CD4-positive, alpha-beta T cell treated with Interleukin-12 subunit alpha and Interleukin-12 subunit beta, for 1 hour (primary cell): ENCODE data around the gene TRAM2.

Experiments used
- DNase-seq: peaks from one replicate; pipeline ENCODE4 v3.0.0-alpha.2; 2020

The TRAM2 gene

GRCh38 chr6:52544602-52545405 is 32.1 kb downstream of the TRAM2 start:
- DNase-seq = no peak

- DNase-seq = no peak
Measured at GRCh38 chr6:52543729-52544601, 32.9 kb downstream of the TRAM2 start.

GRCh38 chr6:52543262-52543661 is 33.6 kb downstream of the TRAM2 start:
- DNase-seq = no peak

GRCh38 chr6:52541135-52541534 is 35.7 kb downstream of the TRAM2 start:
- DNase-seq = no peak

DNA sequence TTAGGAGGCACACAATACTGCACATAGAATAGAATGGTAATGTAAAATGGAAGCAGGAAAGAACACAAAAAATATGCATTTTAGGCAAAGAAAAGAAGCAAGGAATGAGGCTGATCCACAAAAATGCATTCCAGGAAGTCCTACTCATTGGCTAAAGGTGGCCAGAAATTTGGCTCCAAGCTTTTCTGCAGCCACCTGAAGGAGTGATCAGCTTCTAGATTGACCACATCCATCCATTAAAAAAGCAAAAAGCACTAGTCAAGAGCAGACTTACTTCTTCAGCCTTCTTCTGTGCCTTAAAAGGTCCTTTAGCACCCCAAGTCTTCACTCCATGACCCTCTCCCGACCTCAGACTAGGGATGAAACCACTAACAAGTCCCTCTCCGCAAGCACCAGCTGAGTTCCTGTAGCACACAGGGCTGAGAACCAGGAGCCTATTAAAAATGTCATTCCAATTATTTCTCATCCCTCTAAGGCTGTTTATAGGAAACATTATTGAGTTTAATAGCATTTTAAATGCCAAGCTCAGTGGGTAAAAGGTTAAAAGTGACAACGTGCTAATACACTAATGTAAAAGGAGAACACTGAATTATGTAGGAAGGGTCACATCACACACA is 36.5 kb downstream of the TRAM2 start:
- DNase-seq = no peak

- DNase-seq = no peak
Measured at GRCh38 chr6:52539607-52540006, 37.3 kb downstream of the TRAM2 start.

GRCh38 chr6:52538901-52539354 is 37.9 kb downstream of the TRAM2 start:
- no peak for DNase-seq

- DNase-seq = no peak
Measured at GRCh38 chr6:52538252-52538900, 38.5 kb downstream of the TRAM2 start.

GRCh38 chr6:52537001-52537753 is 39.7 kb downstream of the TRAM2 start:
- no peak for DNase-seq

- no peak for DNase-seq
Measured at GRCh38 chr6:52536424-52536916, 40.4 kb downstream of the TRAM2 start.

DNA sequence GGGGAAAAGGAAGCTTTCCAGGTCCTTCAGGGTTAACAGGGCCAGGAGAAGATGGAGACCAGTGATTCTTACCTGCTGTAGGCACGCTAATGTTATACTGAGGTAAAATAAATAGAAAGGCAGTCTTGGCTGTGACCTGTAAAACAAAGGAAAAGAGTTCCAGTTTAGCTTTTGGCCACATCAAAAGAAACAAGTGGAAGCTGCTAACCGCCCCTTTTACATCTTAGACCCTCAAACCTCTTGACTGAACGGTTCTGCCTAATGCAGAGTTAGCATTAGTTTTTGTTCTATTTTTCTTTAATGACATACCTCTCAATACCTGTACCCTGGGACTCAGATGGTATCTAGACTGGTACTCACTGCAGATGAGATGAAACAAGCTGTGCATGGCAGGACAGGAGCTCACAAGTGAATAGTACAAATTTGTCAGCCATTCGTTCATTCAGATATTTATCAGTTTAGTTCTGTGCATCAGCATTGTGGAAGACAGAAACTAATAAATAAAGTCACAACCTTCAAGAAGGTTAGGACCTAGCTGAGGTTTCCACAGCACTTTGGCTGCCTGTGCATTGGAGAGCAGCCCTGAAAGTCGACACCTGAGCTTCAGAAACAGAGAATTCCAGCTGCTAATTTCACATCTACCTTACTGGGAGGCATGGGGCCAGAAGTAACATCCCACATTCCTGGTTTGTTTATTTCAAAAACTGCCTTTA is 41.0 kb downstream of the TRAM2 start:
- DNase-seq = no peak

- no peak for DNase-seq
Measured at GRCh38 chr6:52534966-52535390, 41.9 kb downstream of the TRAM2 start.

- DNase-seq = no peak
Measured at GRCh38 chr6:52534363-52534762, 42.5 kb downstream of the TRAM2 start.

- no peak for DNase-seq
Measured at GRCh38 chr6:52533491-52533890, 43.4 kb downstream of the TRAM2 start.

- DNase-seq = no peak
Measured at GRCh38 chr6:52532457-52532856, 44.4 kb downstream of the TRAM2 start.

- DNase-seq = no peak
Measured at GRCh38 chr6:52531834-52532233, 45.0 kb downstream of the TRAM2 start.

DNA sequence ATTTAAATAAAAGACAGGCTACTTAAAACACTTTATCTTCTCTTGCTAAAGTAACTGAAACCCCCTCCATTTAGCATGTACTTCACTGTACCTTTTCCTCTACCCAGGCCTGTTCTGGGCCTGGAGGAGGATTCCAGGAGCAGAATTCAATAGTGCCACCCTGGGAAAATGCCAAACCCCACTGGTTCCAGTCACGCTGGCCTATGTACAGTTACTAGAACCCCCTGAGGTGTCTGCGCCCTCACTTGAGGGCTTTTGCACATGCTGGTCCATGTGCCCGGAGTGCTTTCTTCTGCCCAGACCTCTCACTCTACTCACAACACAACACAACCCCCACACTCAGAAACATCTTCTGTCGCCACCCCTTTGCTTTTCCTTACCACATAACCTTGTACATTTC is 45.5 kb downstream of the TRAM2 start:
- no peak for DNase-seq

GRCh38 chr6:52530351-52530750 is 46.5 kb downstream of the TRAM2 start:
- DNase-seq = no peak

DNA sequence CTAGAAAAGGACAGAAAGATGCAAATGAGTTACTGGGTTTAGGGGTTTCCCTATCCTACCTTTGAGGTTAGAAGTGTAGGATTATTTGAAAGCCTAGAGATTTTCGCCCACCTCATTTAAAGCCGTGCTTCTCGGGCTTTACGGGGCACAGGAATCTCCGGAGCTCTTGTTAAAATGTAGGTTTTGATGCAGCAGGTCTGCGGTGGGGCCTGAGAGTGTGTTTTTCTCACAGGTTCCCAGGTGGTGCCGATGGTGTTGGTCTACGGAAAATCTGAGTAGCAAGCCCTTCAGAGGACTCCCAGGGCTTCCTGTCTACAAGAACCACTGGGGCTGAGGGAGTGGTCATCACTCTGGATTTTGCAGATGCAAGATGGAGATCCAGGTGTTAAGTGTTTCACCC is 47.5 kb downstream of the TRAM2 start:
- DNase-seq = no peak

DNA sequence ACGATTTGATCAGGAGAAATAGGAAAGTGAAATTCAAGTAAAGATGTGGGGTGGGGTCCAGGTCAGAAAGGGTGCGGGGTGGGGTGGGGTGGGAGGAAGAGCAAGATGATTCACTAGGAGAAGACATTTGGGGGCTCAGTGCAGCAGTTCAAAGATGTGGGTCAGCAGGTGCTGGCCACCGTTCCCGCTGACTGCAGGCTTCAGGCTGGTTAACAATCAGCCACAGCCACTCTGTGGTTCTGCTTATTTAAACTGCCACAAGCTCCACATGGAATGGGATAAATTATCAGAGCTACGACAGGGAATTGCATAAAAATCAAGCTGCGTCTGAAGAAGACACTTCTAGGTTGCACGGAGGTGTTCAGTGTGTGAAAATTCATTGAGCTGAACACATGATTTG is 49.4 kb downstream of the TRAM2 start:
- DNase-seq = no peak

GRCh38 chr6:52526634-52527033 is 50.2 kb downstream of the TRAM2 start:
- DNase-seq = no peak
